Loucy (cell line): Measurements from ENCODE around the gene ZNF573.

Experiments
- EZH2phosphoT487 ChIP-seq: fragments of 200-600 bp; IDR thresholded peaks from 2 replicates; pipeline ENCODE4 v1.6.1; 2018; ENCODE audit warnings: antibody characterized with exemption, mild to moderate bottlenecking, moderate library complexity, borderline replicate concordance
- TF ChIP-seq, protein P1 (sequence below): fragments of 200-600 bp; sonication (generic); conservative IDR thresholded peaks from 2 replicates; pipeline ENCODE4 v1.5.1; 2014; ENCODE audit warnings: mild to moderate bottlenecking, antibody characterized with exemption, low read length

DNA sequence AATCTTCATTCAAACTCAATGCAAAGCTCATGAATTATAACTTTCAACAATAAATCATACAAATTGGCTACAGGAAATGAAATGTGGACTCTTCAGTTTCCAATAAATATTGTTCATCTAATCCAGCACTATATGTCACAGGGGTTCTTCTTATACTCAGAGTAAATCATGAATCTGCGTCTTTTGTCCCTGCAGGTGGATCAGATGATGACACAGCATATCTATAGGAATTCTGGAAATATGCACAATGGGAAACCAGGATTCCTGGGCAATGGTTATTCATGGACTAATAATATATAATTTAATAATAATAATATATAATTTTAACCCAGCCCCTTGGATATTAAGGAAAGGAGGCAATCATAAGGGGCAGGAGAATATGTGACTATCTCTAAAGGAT, 8.4 kb downstream of the ZNF573 start:
- TF ChIP-seq, protein P1, sequence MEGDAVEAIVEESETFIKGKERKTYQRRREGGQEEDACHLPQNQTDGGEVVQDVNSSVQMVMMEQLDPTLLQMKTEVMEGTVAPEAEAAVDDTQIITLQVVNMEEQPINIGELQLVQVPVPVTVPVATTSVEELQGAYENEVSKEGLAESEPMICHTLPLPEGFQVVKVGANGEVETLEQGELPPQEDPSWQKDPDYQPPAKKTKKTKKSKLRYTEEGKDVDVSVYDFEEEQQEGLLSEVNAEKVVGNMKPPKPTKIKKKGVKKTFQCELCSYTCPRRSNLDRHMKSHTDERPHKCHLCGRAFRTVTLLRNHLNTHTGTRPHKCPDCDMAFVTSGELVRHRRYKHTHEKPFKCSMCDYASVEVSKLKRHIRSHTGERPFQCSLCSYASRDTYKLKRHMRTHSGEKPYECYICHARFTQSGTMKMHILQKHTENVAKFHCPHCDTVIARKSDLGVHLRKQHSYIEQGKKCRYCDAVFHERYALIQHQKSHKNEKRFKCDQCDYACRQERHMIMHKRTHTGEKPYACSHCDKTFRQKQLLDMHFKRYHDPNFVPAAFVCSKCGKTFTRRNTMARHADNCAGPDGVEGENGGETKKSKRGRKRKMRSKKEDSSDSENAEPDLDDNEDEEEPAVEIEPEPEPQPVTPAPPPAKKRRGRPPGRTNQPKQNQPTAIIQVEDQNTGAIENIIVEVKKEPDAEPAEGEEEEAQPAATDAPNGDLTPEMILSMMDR: no peak
- TF ChIP-seq EZH2phosphoT487: no peak
